Endothelial cell of umbilical vein (primary cell): Measurements from ENCODE around the gene CEP162. TPM values are rescaled to one million over a fixed set of nuclear protein-coding genes. Genes with fewer than 3 reads are reported as not detected.

ENCODE experiments used
- BruUV-seq: library from RNA; stranded (reverse); fragments of 400-500 nt; replicated peaks from 2 replicates; lab custom pipeline; 2021; lab: Mats Ljungman, UMichigan
- CTCF ChIA-PET: fragments of 300-600, 350-600 bp; sonication (Branson Sonifier 250); formaldehyde crosslinking; loops from one replicate; lab custom pipeline; 2021; ENCODE audit warnings: antibody characterized with exemption, inconsistent platforms; lab: Charles Lee
- POLR2A ChIA-PET: fragments of 300-600, 350-600 bp; sonication (Branson Sonifier 250); formaldehyde crosslinking; loops from one replicate; lab custom pipeline; 2021; ENCODE audit warnings: antibody characterized with exemption, inconsistent platforms; lab: Charles Lee
- DNase-seq: peaks from one replicate; pipeline ENCODE4 v3.0.0-alpha.2; 2011; ENCODE audit warnings: low read depth, low spot score
- FAIRE-seq: peaks from 2 replicates; lab custom pipeline; 2011; peaks lifted over from hg19 to GRCh38; lab: Jason Lieb, UNC
- H2AFZ ChIP-seq: 2 replicates; pipeline ENCODE4 v1.6.0; 2012; ENCODE audit warnings: low read depth, low read length, control low read depth, inconsistent platforms
- H3K27ac ChIP-seq: 2 replicates; pipeline ENCODE4 v1.5.1; 2011; ENCODE audit warnings: low read depth, mild to moderate bottlenecking, control low read depth, low read length, moderate library complexity; ENCODE audit not compliant: insufficient read depth
- H3K27me3 ChIP-seq, 2 experiments: 2 replicates each; pipeline versions ENCODE4 v1.6.0 to v1.6.1; 2011; ENCODE audit warnings: low read length in 2 of 2, mixed read lengths in 1 of 2; ENCODE audit not compliant: control insufficient read depth in 2 of 2, insufficient read depth in 2 of 2
- H3K36me3 ChIP-seq, 2 experiments: 2 replicates in 1 of 2; 3 replicates in 1 of 2; pipeline ENCODE4 v1.5.1; 2011; ENCODE audit warnings: low read length in 2 of 2, mild to moderate bottlenecking in 1 of 2, moderate library complexity in 1 of 2; ENCODE audit not compliant: control insufficient read depth in 2 of 2, insufficient read depth in 2 of 2; ENCODE audit errors: extremely low read depth in 1 of 2
- H3K4me1 ChIP-seq: 3 replicates; pipeline ENCODE4 v1.5.1; 2011; ENCODE audit warnings: mild to moderate bottlenecking, low read length; ENCODE audit not compliant: control insufficient read depth, insufficient read depth; ENCODE audit errors: extremely low read depth
- H3K4me2 ChIP-seq: 2 replicates; pipeline ENCODE4 v1.6.1; 2011; ENCODE audit warnings: low read length, control low read depth, mixed read lengths; ENCODE audit not compliant: insufficient read depth
- H3K4me3 ChIP-seq, 3 experiments: fragments of 200-600 bp in 1 of 3; sonication (generic), shearing (Covaris generic) in 1 of 3; replicated peaks in 1 of 3; 2 replicates each; pipeline ENCODE4 v1.5.1; 2011 to 2016; ENCODE audit warnings: control low read depth in 3 of 3, low read length in 3 of 3, mild to moderate bottlenecking in 2 of 3, inconsistent platforms in 1 of 3, low read depth in 1 of 3, moderate library complexity in 1 of 3; ENCODE audit not compliant: insufficient read depth in 1 of 3
- H3K79me2 ChIP-seq: 2 replicates; pipeline ENCODE4 v1.6.0; 2012; ENCODE audit warnings: low read length, inconsistent platforms; ENCODE audit not compliant: control insufficient read depth, insufficient read depth
- H3K9ac ChIP-seq: replicated peaks from 2 replicates; pipeline ENCODE3; 2011; ENCODE audit warnings: low read length, control low read depth; ENCODE audit not compliant: insufficient read depth; ENCODE audit errors: extremely low read depth
- H3K9me1 ChIP-seq: replicated peaks from 3 replicates; pipeline ENCODE4 v1.6.0; 2011; ENCODE audit warnings: mild to moderate bottlenecking, low read length; ENCODE audit not compliant: control insufficient read depth, insufficient read depth; ENCODE audit errors: extremely low read depth
- H3K9me3 ChIP-seq: replicated peaks from 2 replicates; pipeline ENCODE4 v1.5.1; 2012; ENCODE audit warnings: low read length, inconsistent platforms; ENCODE audit not compliant: control insufficient read depth, insufficient read depth
- H4K20me1 ChIP-seq: replicated peaks from 2 replicates; pipeline ENCODE3; 2011; ENCODE audit warnings: mild to moderate bottlenecking, low read length; ENCODE audit not compliant: control insufficient read depth, insufficient read depth; ENCODE audit errors: extremely low read depth
- EZH2 ChIP-seq: IDR thresholded peaks from 2 replicates; pipeline ENCODE4 v1.6.1; 2012; ENCODE audit warnings: borderline replicate concordance, low read depth, mild to moderate bottlenecking, moderate library complexity, low read length, inconsistent platforms; ENCODE audit not compliant: severe bottlenecking
- FOS ChIP-seq: IDR thresholded peaks from 2 replicates; pipeline ENCODE4 v1.6.1; 2011; ENCODE audit warnings: mild to moderate bottlenecking, low read length, moderate library complexity, borderline replicate concordance; ENCODE audit not compliant: insufficient read depth
- GATA2 ChIP-seq: IDR thresholded peaks from 2 replicates; pipeline ENCODE4 v1.7.0; 2011; ENCODE audit warnings: low read depth, mild to moderate bottlenecking, moderate library complexity, mixed read lengths, low read length; ENCODE audit not compliant: insufficient read length, insufficient read depth
- JUN ChIP-seq: IDR thresholded peaks from 2 replicates; pipeline ENCODE4 v1.6.1; 2011; ENCODE audit warnings: borderline replicate concordance, low read depth; ENCODE audit not compliant: insufficient read length, insufficient read depth
- MAX ChIP-seq: IDR thresholded peaks from 2 replicates; pipeline ENCODE4 v1.6.1; 2011; ENCODE audit not compliant: insufficient read depth, insufficient read length
- MYC ChIP-seq: IDR thresholded peaks from one replicate; pipeline ENCODE4 v1.6.1; 2011; ENCODE audit warnings: mild to moderate bottlenecking, low read depth, low read length
- POLR2A ChIP-seq: IDR thresholded peaks from 2 replicates; pipeline ENCODE4 v1.6.1; 2012; ENCODE audit warnings: low read depth, mild to moderate bottlenecking, control low read depth, low read length
- POLR2AphosphoS5 ChIP-seq: IDR thresholded peaks from 2 replicates; pipeline ENCODE4 v1.6.1; 2012; ENCODE audit warnings: low read depth, mild to moderate bottlenecking, control low read depth, low read length, moderate library complexity; ENCODE audit not compliant: insufficient read depth
- dilution Hi-C: fragments of 300-500 bp; cut with MboI; formaldehyde crosslinking; loops from one replicate; pipeline ENCODE4 v1.15.0; 2019; ENCODE audit warnings: low sequenced_read_pairs; ENCODE audit not compliant: extremely low pct_ligation_motif_present
- intact Hi-C: fragments of 100-400 bp; cut with micrococcal nuclease; formaldehyde crosslinking; loops from one replicate; pipeline ENCODE4 v1.10.0; 2022
- polyA plus RNA-seq, 4 experiments: library from polyadenylated mRNA; depleted of rRNA in 3 of 4; stranded (reverse) in 3 of 4; unstranded in 1 of 4; fragments of >200 nt; gene quantifications; 2 replicates each; pipeline versions ENCODE4 v1.2.1 to v1.2.3, GENCODE V29; 2011 to 2012; ENCODE audit warnings: missing spikeins in 1 of 4
- total RNA-seq: library from RNA; stranded (reverse); gene quantifications from 2 replicates; pipeline ENCODE4 v1.2.3, GENCODE V29; 2021
- TF ChIP-seq, protein P1 (sequence below), 2 donors: IDR thresholded peaks; 1 replicate in 1 of 2; 2 replicates in 1 of 2; pipeline ENCODE4 v1.5.1; 2011; ENCODE audit warnings: low read length in 2 of 2, mild to moderate bottlenecking in 2 of 2, moderate library complexity in 2 of 2, control low read depth in 1 of 2, inconsistent platforms in 1 of 2, low read depth in 1 of 2; ENCODE audit not compliant: insufficient read depth in 1 of 2; ENCODE audit errors: extremely low read depth in 1 of 2

Gene CEP162
- total and polyA plus RNA-seq, 2 donors (not counting 3 experiments of a cell fraction or from before 2014, with no cell fraction given), result 0.79 to 10.8 TPM

- dilution Hi-C loops (no loop called here), intact Hi-C loops (no loop called here)
- BruUV-seq, result no TSS peak
- Histone ChIP-seq H3K79me2 (no peaks in the 10 kb centered on the region), H3K36me3 (peaks cover 0 to 7% of the 10 kb centered on the region in 2 experiments), H3K27ac (no peak overlapping the region), H3K9me3 (no peaks in the 10 kb centered on the region), H4K20me1 (no peaks in the 10 kb centered on the region), H3K4me2 (no peak overlapping the region), H3K9ac (no peak overlapping the region), H3K4me3 (no peak overlapping the region), H2AFZ (no peak overlapping the region), H3K27me3 (no peaks in the 10 kb centered on the region), H3K4me1 (no peaks in the 10 kb centered on the region), H3K9me1 (no peaks in the 10 kb centered on the region)
- ChIA-PET CTCF (no interaction called here), POLR2A (no interaction called here)
- TF ChIP-seq GATA2, result no peak
- TF ChIP-seq JUN, result no peak
- no peak for TF ChIP-seq POLR2A
- no peak for TF ChIP-seq POLR2AphosphoS5
- no peak for TF ChIP-seq FOS
- TF ChIP-seq MAX, result no peak
- TF ChIP-seq MYC, result no peak
- no peak for TF ChIP-seq EZH2
- TF ChIP-seq, protein P1, sequence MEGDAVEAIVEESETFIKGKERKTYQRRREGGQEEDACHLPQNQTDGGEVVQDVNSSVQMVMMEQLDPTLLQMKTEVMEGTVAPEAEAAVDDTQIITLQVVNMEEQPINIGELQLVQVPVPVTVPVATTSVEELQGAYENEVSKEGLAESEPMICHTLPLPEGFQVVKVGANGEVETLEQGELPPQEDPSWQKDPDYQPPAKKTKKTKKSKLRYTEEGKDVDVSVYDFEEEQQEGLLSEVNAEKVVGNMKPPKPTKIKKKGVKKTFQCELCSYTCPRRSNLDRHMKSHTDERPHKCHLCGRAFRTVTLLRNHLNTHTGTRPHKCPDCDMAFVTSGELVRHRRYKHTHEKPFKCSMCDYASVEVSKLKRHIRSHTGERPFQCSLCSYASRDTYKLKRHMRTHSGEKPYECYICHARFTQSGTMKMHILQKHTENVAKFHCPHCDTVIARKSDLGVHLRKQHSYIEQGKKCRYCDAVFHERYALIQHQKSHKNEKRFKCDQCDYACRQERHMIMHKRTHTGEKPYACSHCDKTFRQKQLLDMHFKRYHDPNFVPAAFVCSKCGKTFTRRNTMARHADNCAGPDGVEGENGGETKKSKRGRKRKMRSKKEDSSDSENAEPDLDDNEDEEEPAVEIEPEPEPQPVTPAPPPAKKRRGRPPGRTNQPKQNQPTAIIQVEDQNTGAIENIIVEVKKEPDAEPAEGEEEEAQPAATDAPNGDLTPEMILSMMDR (IDR thresholded peaks at IDR 0.05; ENCODE audit: extremely low read depth in 1 of 2, insufficient read depth in 1 of 2, low read depth in 1 of 2, low read length in 2 of 2), result no peak
- FAIRE-seq, result no peak
- DNase-seq, result no peak
These were observed 71.1 kb downstream of the CEP162 start for GRCh38 chr6:84156306-84156705.
